Suprapubic skin (tissue), 4 donors: ENCODE results near the gene SCYL3.

Source experiments
- EP300 ChIP-seq: sonication (generic); formaldehyde crosslinking; IDR thresholded peaks from one replicate; pipeline ENCODE4 v1.6.1; 2017; ENCODE audit warnings: antibody characterized with exemption
- POLR2A ChIP-seq, 2 donors: fragments of 450-650 bp; IDR thresholded peaks; one replicate each; pipeline ENCODE4 v1.6.1; 2017; ENCODE audit warnings: antibody characterized with exemption in 2 of 2, mild to moderate bottlenecking in 2 of 2, moderate library complexity in 2 of 2
- POLR2AphosphoS5 ChIP-seq, 3 donors: sonication (generic); formaldehyde crosslinking; IDR thresholded peaks; one replicate each; pipeline ENCODE4 v1.6.1; 2017; ENCODE audit warnings: antibody characterized with exemption in 3 of 3
- TF ChIP-seq, protein P1 (sequence below), 2 donors: fragments of 200-600 bp in 1 of 2; fragments of 450-650 bp in 1 of 2; sonication (generic) in 1 of 2; IDR thresholded peaks; one replicate each; pipeline ENCODE4 v1.5.1; 2016 to 2019; ENCODE audit warnings: antibody characterized with exemption in 2 of 2, mild to moderate bottlenecking in 1 of 2, moderate library complexity in 1 of 2

DNA sequence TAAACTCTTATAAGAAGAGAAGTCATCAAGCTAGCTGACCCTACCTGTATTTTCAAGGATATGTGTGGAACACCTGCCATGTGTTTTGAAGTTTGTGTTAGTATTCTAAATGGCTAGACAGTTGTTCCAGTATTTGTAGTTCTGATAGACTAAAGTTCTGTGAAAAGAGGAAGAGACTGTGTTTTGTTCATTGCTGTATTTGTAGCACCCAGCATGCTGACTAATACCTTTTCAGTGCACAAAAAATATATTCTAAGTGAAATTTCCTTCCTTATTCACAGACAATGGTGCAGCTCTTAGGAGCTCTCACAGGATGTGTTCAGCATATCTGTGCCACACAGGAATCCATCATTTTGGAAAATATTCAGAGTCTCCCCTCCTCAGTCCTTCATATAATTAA lies 90.8 kb downstream of the SCYL3 start:
- no peak for TF ChIP-seq POLR2A (IDR thresholded peaks at IDR 0.05)
- no peak for TF ChIP-seq EP300
- TF ChIP-seq POLR2AphosphoS5 (IDR thresholded peaks at IDR 0.05) = no peak
- TF ChIP-seq, protein P1, sequence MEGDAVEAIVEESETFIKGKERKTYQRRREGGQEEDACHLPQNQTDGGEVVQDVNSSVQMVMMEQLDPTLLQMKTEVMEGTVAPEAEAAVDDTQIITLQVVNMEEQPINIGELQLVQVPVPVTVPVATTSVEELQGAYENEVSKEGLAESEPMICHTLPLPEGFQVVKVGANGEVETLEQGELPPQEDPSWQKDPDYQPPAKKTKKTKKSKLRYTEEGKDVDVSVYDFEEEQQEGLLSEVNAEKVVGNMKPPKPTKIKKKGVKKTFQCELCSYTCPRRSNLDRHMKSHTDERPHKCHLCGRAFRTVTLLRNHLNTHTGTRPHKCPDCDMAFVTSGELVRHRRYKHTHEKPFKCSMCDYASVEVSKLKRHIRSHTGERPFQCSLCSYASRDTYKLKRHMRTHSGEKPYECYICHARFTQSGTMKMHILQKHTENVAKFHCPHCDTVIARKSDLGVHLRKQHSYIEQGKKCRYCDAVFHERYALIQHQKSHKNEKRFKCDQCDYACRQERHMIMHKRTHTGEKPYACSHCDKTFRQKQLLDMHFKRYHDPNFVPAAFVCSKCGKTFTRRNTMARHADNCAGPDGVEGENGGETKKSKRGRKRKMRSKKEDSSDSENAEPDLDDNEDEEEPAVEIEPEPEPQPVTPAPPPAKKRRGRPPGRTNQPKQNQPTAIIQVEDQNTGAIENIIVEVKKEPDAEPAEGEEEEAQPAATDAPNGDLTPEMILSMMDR (IDR thresholded peaks at IDR 0.05) = no peak
